GM18511 (cell line): ENCODE results near the gene NUDT14.

ENCODE experiments used
- ATAC-seq: cut with Tn5 transposase; IDR thresholded peaks from one replicate; pipeline ENCODE4 v1.9.1; 2021; ENCODE audit warnings: mild to moderate bottlenecking, moderate library complexity; ENCODE audit not compliant: unreplicated experiment

NUDT14 gene

DNA sequence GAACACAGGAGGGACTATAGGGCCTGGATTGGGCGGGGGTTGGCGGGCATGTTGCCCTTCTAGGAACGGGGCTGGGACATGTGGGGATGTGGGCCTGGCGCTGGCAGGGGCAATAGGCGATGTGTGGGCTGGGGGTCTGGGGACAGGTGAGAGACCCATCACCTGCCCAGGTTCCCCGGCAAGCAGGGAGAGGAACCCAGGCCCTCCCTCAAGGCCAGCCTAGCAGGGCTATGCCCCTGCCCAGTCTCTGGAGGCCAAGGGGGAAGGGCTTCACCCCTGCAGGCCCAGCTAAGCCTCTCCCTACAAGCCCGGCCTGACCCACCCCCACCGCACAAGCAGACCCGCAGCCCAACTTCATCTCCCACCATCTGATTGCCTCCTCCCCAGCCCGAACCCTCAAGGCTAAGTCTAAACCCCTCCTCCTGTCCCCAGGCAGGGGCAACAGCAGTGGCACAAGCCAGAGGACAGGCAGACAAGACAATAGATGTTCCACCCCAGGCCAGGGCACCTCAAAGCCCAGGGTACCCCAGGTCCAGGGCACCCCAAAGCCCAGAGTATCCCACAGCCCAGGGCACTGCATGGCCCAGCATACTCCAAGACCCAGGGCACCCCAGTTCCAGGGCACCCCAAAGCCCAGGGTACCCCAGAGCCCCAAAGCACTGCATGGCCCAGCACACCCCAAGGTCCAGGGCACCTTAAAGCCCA is 19.0 kb downstream of the NUDT14 start:
- ATAC-seq: no peak

- no peak for ATAC-seq
These were observed 19.8 kb downstream of the NUDT14 start for GRCh38 chr14:105161309-105161708.

DNA sequence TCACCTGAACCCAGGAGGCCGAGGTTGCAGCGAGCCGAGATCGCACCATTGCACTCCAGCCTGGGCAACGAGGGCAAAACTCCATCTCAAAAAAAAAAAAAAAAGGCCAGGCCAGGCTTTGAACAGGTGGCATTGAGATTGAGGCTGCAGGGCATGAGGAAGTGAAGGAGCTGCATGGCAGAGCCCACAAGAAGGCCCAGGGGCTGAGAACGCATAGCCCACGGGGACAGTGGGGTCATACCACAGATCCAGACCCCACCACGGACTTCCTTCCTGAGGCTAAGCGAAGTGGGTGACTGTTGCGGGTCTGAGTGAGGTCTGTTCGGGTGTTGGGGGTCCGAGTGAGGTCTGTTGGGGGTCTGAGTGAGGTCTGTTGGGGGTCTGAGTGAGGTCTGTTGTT is 20.3 kb downstream of the NUDT14 start:
- ATAC-seq: no peak

GRCh38 chr14:105159344-105159743 is 21.8 kb downstream of the NUDT14 start:
- no peak for ATAC-seq

DNA sequence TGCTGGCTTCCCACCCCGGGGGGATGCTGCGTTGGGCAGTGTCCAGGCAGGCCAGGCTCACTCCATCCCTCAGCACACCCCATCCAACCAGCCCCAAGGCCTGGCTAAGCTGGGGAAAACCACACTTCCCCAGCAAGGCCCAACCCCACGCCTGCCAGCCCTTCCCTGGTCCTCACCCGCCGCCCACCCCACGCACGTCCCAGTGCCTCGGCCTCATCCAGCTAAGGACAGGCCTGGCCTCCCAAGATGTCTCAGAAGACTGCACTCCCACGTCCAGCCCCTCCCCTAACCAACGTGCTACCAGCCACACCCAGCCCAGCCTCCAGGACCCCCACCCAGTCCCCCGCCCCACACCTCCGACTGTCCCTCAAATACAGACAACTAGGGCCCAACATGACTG is 22.3 kb downstream of the NUDT14 start:
- ATAC-seq: no peak

- ATAC-seq: no peak
These were observed 23.2 kb downstream of the NUDT14 start for GRCh38 chr14:105157872-105158271.

GRCh38 chr14:105156414-105157375 is 24.4 kb downstream of the NUDT14 start:
- ATAC-seq: no peak

DNA sequence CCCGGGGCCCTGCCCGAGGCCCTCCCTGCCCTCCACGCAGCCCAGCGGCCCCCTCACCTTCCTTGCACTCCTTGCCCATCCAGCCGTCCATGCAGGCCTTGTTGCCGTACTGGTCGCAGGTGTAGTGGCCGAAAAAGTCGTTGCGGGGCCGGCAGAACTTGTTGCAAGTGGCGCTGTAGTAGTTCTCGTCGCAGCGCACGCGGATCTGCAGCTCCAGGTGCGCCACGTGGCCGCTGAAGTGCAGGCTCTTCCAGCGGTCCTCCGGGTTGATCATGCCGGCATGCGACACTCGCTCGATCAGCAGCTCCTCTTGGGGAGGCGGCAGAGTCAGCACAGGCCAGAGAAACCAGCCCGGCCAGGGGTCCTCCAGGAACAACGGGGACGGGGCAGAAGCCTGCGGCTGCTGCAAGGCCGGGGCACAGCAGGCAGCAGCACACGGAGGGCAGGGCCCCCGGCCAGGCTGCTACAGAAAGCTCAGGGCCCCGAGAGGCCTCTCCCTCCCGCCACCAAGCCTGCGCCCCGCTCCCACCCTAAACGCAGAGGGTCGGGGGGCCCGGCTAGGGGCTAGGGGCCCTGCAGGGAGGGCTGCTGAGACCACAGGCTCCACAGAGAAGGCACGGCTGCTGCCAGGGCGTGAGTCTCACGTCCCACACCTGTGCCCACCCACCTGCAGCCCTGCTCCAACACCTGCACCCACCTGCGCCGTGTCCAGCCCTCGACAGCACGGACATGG is 25.3 kb downstream of the NUDT14 start:
- ATAC-seq: no peak

DNA sequence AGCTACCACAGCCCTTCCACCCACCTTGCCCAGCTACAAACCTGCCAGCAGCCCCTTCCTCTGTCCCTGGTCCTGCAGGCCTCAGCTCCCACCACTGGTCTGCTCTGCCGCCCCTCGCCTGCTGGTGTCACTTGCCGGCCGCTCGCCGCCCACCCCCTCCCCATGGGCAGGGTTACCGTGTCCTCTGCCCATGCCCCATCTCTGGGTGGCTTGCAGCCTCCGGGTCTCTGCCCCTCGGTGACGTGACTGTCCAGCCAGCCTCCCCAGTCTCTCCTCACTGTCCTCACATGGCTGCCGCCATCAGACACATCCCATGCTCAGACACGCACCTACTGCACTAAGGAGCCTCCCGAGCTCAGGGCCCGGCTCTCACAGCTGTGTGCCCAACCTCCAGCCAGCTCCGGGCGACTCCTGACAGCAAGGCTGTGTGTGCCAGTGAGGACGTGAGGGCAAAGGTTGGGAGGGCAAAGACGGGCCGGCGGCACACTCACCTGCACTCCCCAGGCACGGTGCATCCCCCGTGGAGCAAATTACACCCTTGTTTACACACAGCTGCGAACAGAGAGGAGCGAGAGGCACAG is 26.0 kb downstream of the NUDT14 start:
- no peak for ATAC-seq

GRCh38 chr14:105154476-105154871 is 26.6 kb downstream of the NUDT14 start:
- no peak for ATAC-seq

- no peak for ATAC-seq
These were observed 27.2 kb downstream of the NUDT14 start for GRCh38 chr14:105153739-105154475.

DNA sequence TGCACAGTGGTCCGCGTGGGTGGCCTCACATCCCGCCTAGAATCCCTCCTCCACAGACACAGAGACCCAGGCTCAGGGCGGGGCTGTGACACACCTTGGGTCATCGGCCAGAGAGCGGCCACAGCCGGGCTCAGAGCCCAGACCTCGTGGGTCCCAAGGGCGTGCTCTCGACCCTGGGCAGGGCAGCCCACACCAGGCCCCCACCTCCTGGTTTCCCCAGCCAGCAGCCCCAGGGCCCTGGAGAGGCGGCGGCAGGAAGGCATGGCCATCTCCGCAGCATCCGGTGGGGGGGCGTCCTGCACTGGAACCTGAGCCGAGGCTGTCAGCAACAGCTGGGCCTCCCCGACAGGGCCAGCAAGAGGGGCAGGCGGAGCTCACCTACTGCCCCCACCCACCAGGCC is 27.8 kb downstream of the NUDT14 start:
- ATAC-seq: no peak

- no peak for ATAC-seq
These were observed 28.3 kb downstream of the NUDT14 start for GRCh38 chr14:105152794-105153241.

DNA sequence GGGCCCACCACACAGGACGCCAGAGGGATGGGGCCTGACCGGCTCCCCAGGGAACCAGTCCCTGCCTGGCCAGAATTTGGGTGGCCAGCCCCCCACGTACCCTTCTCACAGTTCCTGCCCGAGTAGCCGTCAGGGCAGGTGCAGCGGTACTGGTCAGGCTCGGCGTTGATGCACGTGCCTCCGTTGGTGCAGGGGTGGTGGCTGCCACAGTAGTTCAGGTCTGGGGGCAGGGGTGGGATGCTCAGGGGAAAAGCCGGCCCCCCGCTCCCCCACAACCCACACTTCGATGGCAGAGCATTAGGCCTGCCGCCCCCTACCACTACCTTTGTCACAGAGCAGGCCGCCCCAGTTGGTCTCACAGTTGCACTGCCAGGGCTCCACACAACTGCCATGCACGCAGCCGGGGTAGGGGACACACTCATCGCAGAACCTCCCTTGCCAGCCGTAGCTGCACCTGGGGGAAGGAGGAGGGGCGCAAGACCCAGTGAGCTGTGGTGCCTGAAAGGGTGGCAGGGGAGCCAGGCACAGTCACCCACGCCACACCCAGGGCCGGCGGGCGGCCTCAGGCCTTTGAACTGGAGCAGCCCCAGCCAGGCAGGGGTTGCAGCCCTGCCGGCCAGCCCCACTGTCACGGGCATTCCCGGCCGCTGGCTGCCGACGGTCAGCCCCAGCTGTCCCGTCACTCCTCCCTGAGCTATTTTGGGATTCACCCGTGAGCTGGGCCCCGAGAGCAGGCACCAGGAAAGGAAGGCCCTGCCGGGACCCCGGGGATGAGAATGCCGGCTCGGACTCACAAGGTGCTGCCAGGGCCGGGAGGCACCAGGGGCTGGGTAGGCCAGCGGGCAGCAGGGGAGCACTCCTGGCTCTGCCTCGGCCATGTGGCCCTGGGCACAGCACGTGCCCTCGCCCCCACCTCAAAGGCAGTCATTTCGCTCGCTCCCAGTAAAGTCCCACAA is 29.0 kb downstream of the NUDT14 start:
- no peak for ATAC-seq

DNA sequence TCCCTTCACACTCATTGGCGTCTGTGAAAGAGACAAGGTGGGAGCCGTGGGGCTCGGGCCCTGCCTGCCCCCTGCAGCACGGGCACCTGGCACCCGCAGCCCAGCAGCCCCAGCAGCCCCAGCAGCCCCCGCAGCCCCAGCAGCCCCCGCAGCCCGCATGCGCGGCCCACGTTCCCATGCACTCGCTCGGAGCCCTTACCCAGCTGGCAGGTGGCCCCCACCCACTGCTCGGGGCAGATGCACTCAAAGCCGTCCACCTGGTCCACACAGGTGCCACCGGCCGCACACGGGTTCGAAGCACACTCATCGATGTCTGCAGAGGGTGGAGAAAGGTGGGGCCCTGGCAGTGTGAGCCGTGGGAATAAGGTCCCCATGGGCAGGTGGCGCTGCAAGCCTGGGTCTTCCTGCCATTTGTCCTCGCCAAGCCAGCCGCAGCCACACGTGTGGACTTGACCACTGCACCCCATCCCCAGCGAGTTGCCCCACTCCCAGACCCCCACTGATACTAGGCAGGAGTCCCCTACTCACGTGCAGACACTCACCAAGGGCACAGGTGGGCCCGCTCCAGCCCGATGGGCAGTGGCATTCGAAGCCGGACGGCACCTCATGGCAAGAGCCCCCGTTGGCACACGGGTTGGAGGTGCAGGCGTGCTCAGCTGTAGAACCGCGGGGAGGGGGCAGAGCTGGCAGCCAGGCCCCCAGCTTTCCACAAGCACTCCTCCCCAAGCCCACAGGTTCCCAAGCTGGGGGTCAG is 29.9 kb downstream of the NUDT14 start:
- ATAC-seq: no peak

GRCh38 chr14:105150368-105151083 is 30.6 kb downstream of the NUDT14 start:
- ATAC-seq: no peak

- no peak for ATAC-seq
These were observed 31.1 kb downstream of the NUDT14 start for GRCh38 chr14:105150026-105150367.
